Esophagus squamous epithelium (tissue), 4 donors: ENCODE measurements around the gene SCUBE2.

Experiments
- CTCF ChIP-seq, 6 experiments: fragments of 450-650 bp in 4 of 6; fragments of 200-600 bp in 2 of 6; sonication (generic) in 2 of 6; IDR thresholded peaks; one replicate each; pipeline ENCODE4 v1.5.1; 2016 to 2019; ENCODE audit warnings: antibody characterized with exemption in 6 of 6, mild to moderate bottlenecking in 4 of 6, moderate library complexity in 4 of 6
- POLR2A ChIP-seq, 4 donors: fragments of 450-650 bp; IDR thresholded peaks; one replicate each; pipeline ENCODE4 v1.6.1; 2017; ENCODE audit warnings: antibody characterized with exemption in 4 of 4, mild to moderate bottlenecking in 4 of 4, moderate library complexity in 3 of 4

- TF ChIP-seq CTCF (IDR thresholded peaks at IDR 0.05) (no peak), POLR2A (IDR thresholded peaks at IDR 0.05) (no peak)
Observed at GRCh38 chr11:8989453-8989852, 101.9 kb downstream of the SCUBE2 start.
